Measurements from ENCODE around the gene PRAMEF20. TPM values are rescaled to one million over a fixed set of nuclear protein-coding genes. Genes with fewer than 3 reads are reported as not detected.
"Not testable (repeated sequence)": the region's sequence is repeated elsewhere in the genome, so short reads cannot be mapped to it uniquely, and the experiment has no call there.

PRAMEF20 gene
- total RNA-seq: not detected

GRCh38 chr1:13410150-13410549, at the start of gene PRAMEF20:
Gene PRAMEF20, plus strand, starts transcription at chr1:13410450. Its CDS starts 5,905 bp downstream, at chr1:13416355.
- H3K4me3 ChIP-seq; H3K36me3 ChIP-seq; ATAC-seq; in situ Hi-C loops (cut with MboI; ENCODE audit: low sequenced_read_pairs in 4 of 4); H3K4me1 ChIP-seq; H3K27me3 ChIP-seq; H3K27ac ChIP-seq; H3K9me3 ChIP-seq; intact Hi-C loops (cut with DNase I; ENCODE audit: low total_unique reads); DNase-seq: not testable (repeated sequence)

- H3K4me3 ChIP-seq; H3K27me3 ChIP-seq; H3K4me1 ChIP-seq; in situ Hi-C loops (cut with MboI; ENCODE audit: low sequenced_read_pairs in 4 of 4); H3K27ac ChIP-seq; ATAC-seq; DNase-seq; intact Hi-C loops (cut with DNase I; ENCODE audit: low total_unique reads); H3K36me3 ChIP-seq; H3K9me3 ChIP-seq: not testable (repeated sequence)
Measured at GRCh38 chr1:13362364-13362763, 47.9 kb upstream of the PRAMEF20 start.

- intact Hi-C loops (cut with DNase I; ENCODE audit: low total_unique reads); in situ Hi-C loops (cut with MboI; ENCODE audit: low sequenced_read_pairs in 4 of 4); H3K4me1 ChIP-seq; H3K9me3 ChIP-seq; H3K36me3 ChIP-seq; H3K27ac ChIP-seq; H3K4me3 ChIP-seq; DNase-seq; H3K27me3 ChIP-seq; ATAC-seq: not testable (repeated sequence)
Measured at GRCh38 chr1:13364928-13365327, 45.3 kb upstream of the PRAMEF20 start.

- in situ Hi-C loops (cut with MboI; ENCODE audit: low sequenced_read_pairs in 4 of 4); H3K4me1 ChIP-seq; H3K9me3 ChIP-seq; H3K27me3 ChIP-seq; H3K27ac ChIP-seq; intact Hi-C loops (cut with DNase I; ENCODE audit: low total_unique reads); DNase-seq; H3K36me3 ChIP-seq; H3K4me3 ChIP-seq; ATAC-seq: not testable (repeated sequence)
Measured at GRCh38 chr1:13366536-13366935, 43.7 kb upstream of the PRAMEF20 start.

GRCh38 chr1:13368544-13368943, 41.7 kb upstream of the PRAMEF20 start:
- H3K27me3 ChIP-seq; ATAC-seq; H3K4me3 ChIP-seq; H3K9me3 ChIP-seq; in situ Hi-C loops (cut with MboI; ENCODE audit: low sequenced_read_pairs in 4 of 4); H3K27ac ChIP-seq; H3K4me1 ChIP-seq; intact Hi-C loops (cut with DNase I; ENCODE audit: low total_unique reads); DNase-seq; H3K36me3 ChIP-seq: not testable (repeated sequence)

GRCh38 chr1:13378983-13379382, 31.3 kb upstream of the PRAMEF20 start:
- in situ Hi-C loops (cut with MboI; ENCODE audit: low sequenced_read_pairs in 4 of 4); H3K27me3 ChIP-seq; intact Hi-C loops (cut with DNase I; ENCODE audit: low total_unique reads); H3K9me3 ChIP-seq; H3K27ac ChIP-seq; H3K4me1 ChIP-seq; H3K4me3 ChIP-seq; H3K36me3 ChIP-seq; DNase-seq: not testable (repeated sequence)
- ATAC-seq: peak in 1 of 2 donors; percentile 71

- H3K4me1 ChIP-seq; in situ Hi-C loops (cut with MboI; ENCODE audit: low sequenced_read_pairs in 4 of 4); H3K27ac ChIP-seq; ATAC-seq; H3K36me3 ChIP-seq; H3K27me3 ChIP-seq; DNase-seq; H3K4me3 ChIP-seq; H3K9me3 ChIP-seq; intact Hi-C loops (cut with DNase I; ENCODE audit: low total_unique reads): not testable (repeated sequence)
Measured at GRCh38 chr1:13380380-13380779, 29.9 kb upstream of the PRAMEF20 start.

- H3K27me3 ChIP-seq; ATAC-seq; DNase-seq; H3K4me3 ChIP-seq; H3K36me3 ChIP-seq; in situ Hi-C loops (cut with MboI; ENCODE audit: low sequenced_read_pairs in 4 of 4); intact Hi-C loops (cut with DNase I; ENCODE audit: low total_unique reads); H3K27ac ChIP-seq; H3K9me3 ChIP-seq; H3K4me1 ChIP-seq: not testable (repeated sequence)
Measured at GRCh38 chr1:13389332-13389731, 20.9 kb upstream of the PRAMEF20 start, which contains the start of gene PRAMEF17. Gene PRAMEF17, plus strand, starts transcription at chr1:13389632. Its CDS starts 26 bp downstream, at chr1:13389658.

- intact Hi-C loops (cut with DNase I; ENCODE audit: low total_unique reads); H3K9me3 ChIP-seq; ATAC-seq; H3K36me3 ChIP-seq; H3K4me3 ChIP-seq; H3K27ac ChIP-seq; DNase-seq; H3K27me3 ChIP-seq; in situ Hi-C loops (cut with MboI; ENCODE audit: low sequenced_read_pairs in 4 of 4); H3K4me1 ChIP-seq: not testable (repeated sequence)
Measured at GRCh38 chr1:13393004-13393403, 17.2 kb upstream of the PRAMEF20 start.

GRCh38 chr1:13394761-13395160, 15.5 kb upstream of the PRAMEF20 start:
- in situ Hi-C loops (cut with MboI; ENCODE audit: low sequenced_read_pairs in 4 of 4); H3K36me3 ChIP-seq; DNase-seq; ATAC-seq; H3K4me3 ChIP-seq; intact Hi-C loops (cut with DNase I; ENCODE audit: low total_unique reads); H3K4me1 ChIP-seq; H3K27me3 ChIP-seq; H3K9me3 ChIP-seq; H3K27ac ChIP-seq: not testable (repeated sequence)

- H3K9me3 ChIP-seq; in situ Hi-C loops (cut with MboI; ENCODE audit: low sequenced_read_pairs in 4 of 4); H3K4me3 ChIP-seq; H3K36me3 ChIP-seq; DNase-seq; H3K27me3 ChIP-seq; H3K4me1 ChIP-seq; intact Hi-C loops (cut with DNase I; ENCODE audit: low total_unique reads); ATAC-seq; H3K27ac ChIP-seq: not testable (repeated sequence)
Measured at GRCh38 chr1:13395311-13395710, 14.9 kb upstream of the PRAMEF20 start.

Measured in gastrocnemius medialis (tissue), 4 donors.